ENCODE measurements around the gene PIK3CG. TPM values are rescaled to one million over a fixed set of nuclear protein-coding genes. Genes with fewer than 3 reads are reported as not detected.

PIK3CG gene
- total and polyA plus RNA-seq, 2 donors (not counting 1 experiment from before 2014, with no cell fraction given): 13.3 to 44.8 TPM

- no CpG with 5 or more reads among the region's 2 CpGs for WGBS (ENCODE audit: insufficient coverage)
- peaks cover 20 to 21% of the 10 kb centered on the region in 2 donors for H3K4me1 ChIP-seq (ENCODE audit: control insufficient read depth in 2 of 2, insufficient read depth in 2 of 2, low read length in 2 of 2)
- no peaks in the 10 kb centered on the region for H3K27me3 ChIP-seq (replicated peaks in 1 of 4; ENCODE audit: control extremely low read depth in 1 of 4, control insufficient read depth in 3 of 4, insufficient read depth in 4 of 4, low read length in 3 of 4)
- Mint-ChIP-seq H3K4me3 (no peak overlapping the region), H3K9me3 (ENCODE audit: insufficient read depth) (peaks cover 3% of the 10 kb centered on the region), H3K27me3 (no peaks in the 10 kb centered on the region), H3K4me1 (peaks cover 50% of the 10 kb centered on the region), H3K27ac (no peak overlapping the region)
- peak overlapping the region in 1 of 2 donors; percentile 70 for H3K27ac ChIP-seq (ENCODE audit: low read length in 2 of 2)
- H2AFZ ChIP-seq (ENCODE audit: insufficient read depth, low read depth, low read length, poor library complexity, severe bottlenecking): no peak overlapping the region
- H3K4me2 ChIP-seq (replicated peaks; ENCODE audit: low read depth, low read length, poor library complexity, severe bottlenecking): peak overlapping the region; percentile 37
- no peak for DNase-seq
- ATAC-seq (ENCODE audit: low read depth): no peak
- ChIA-PET POLR2A (no interaction called here), CTCF (interaction anchor here (1.7 kb wide), 1 partner anchor 101 kb away, joined by 7 read pairs; no protein-coding TSS in a partner anchor)
- intact Hi-C loops (cut with micrococcal nuclease): no loop called here
- H3K36me3 ChIP-seq (replicated peaks in 1 of 2; ENCODE audit: control extremely low read depth in 1 of 2, control insufficient read depth in 1 of 2, extremely low read depth in 1 of 2, insufficient read depth in 2 of 2, low read length in 1 of 2): peaks cover 16 to 69% of the 10 kb centered on the region in 2 experiments
- peaks cover 8% of the 10 kb centered on the region for H4K20me1 ChIP-seq (ENCODE audit: control insufficient read depth, insufficient read depth, low read length, poor library complexity, severe bottlenecking)
- H3K4me3 ChIP-seq (ENCODE audit: control extremely low read depth in 1 of 5, extremely low read depth in 1 of 5, insufficient read depth in 1 of 5, low read depth in 2 of 5, low read length in 4 of 5): no peak overlapping the region
- peaks cover 66% of the 10 kb centered on the region for H3K79me2 ChIP-seq (ENCODE audit: control insufficient read depth, insufficient read depth, low read length)
- TF ChIP-seq EZH2 (IDR thresholded peaks at IDR 0.05; ENCODE audit: borderline replicate concordance, insufficient read depth, low read depth, low read length, poor library complexity, severe bottlenecking) (no peak), CTCF (IDR thresholded peaks at IDR 0.05) (no peak)
- H3K9ac ChIP-seq (ENCODE audit: low read length): no peak overlapping the region
- H3K9me3 ChIP-seq (ENCODE audit: control extremely low read depth in 1 of 3, control insufficient read depth in 2 of 3, insufficient read depth in 1 of 3, low read length in 2 of 3): peaks cover 0 to 3% (median 0%) of the 10 kb centered on the region in 3 donors
These were observed 28.5 kb downstream of the PIK3CG start for GRCh38 chr7:106893591-106893990.

- TF ChIP-seq EZH2 (IDR thresholded peaks at IDR 0.05; ENCODE audit: borderline replicate concordance, insufficient read depth, low read depth, low read length, poor library complexity, severe bottlenecking) (no peak), CTCF (IDR thresholded peaks at IDR 0.05) (no peak)
- Histone ChIP-seq H3K9me3 (ENCODE audit: control extremely low read depth in 1 of 3, control insufficient read depth in 2 of 3, insufficient read depth in 1 of 3, low read length in 2 of 3) (peaks cover 0 to 3% (median 0%) of the 10 kb centered on the region in 3 donors), H3K27ac (ENCODE audit: low read length in 2 of 2) (peak overlapping the region; percentile 28 to 70), H3K4me2 (replicated peaks; ENCODE audit: low read depth, low read length, poor library complexity, severe bottlenecking) (peak overlapping the region; percentile 37), H3K4me3 (ENCODE audit: control extremely low read depth in 1 of 5, extremely low read depth in 1 of 5, insufficient read depth in 1 of 5, low read depth in 2 of 5, low read length in 4 of 5) (no peak overlapping the region), H3K36me3 (replicated peaks in 1 of 2; ENCODE audit: control extremely low read depth in 1 of 2, control insufficient read depth in 1 of 2, extremely low read depth in 1 of 2, insufficient read depth in 2 of 2, low read length in 1 of 2) (peaks cover 14 to 54% of the 10 kb centered on the region in 2 experiments), H3K4me1 (ENCODE audit: control insufficient read depth in 2 of 2, insufficient read depth in 2 of 2, low read length in 2 of 2) (peaks cover 20 to 25% of the 10 kb centered on the region in 2 donors), H4K20me1 (ENCODE audit: control insufficient read depth, insufficient read depth, low read length, poor library complexity, severe bottlenecking) (peaks cover 11% of the 10 kb centered on the region), H3K79me2 (ENCODE audit: control insufficient read depth, insufficient read depth, low read length) (peaks cover 80% of the 10 kb centered on the region), H3K9ac (ENCODE audit: low read length) (no peak overlapping the region), H3K27me3 (replicated peaks in 1 of 4; ENCODE audit: control extremely low read depth in 1 of 4, control insufficient read depth in 3 of 4, insufficient read depth in 4 of 4, low read length in 3 of 4) (no peaks in the 10 kb centered on the region), H2AFZ (ENCODE audit: insufficient read depth, low read depth, low read length, poor library complexity, severe bottlenecking) (no peak overlapping the region)
- Mint-ChIP-seq H3K27me3 (no peaks in the 10 kb centered on the region), H3K4me1 (peaks cover 66% of the 10 kb centered on the region), H3K9me3 (ENCODE audit: insufficient read depth) (peaks cover 3% of the 10 kb centered on the region), H3K4me3 (peak overlapping the region; percentile 48), H3K27ac (peak overlapping the region; percentile 80)
- DNase-seq: peak; percentile 74
- ATAC-seq (ENCODE audit: low read depth): peak; percentile 86
- ChIA-PET CTCF (interaction anchor here (1.3 to 1.7 kb wide), 2 partner anchors 102 to 254 kb away, joined by 3 to 7 read pairs; no protein-coding TSS in a partner anchor), POLR2A (no interaction called here)
- intact Hi-C loops (cut with micrococcal nuclease): loop anchor here (2.0 kb wide), 1 partner anchor 31 kb away; the partner anchor contains the start of gene PIK3CG
- WGBS (ENCODE audit: insufficient coverage): 0% methylated on average over 2 of the region's 4 CpGs
These were observed 30.3 kb downstream of the PIK3CG start for GRCh38 chr7:106895246-106895864.

Data from B cell (primary cell).